Measurements from ENCODE around the gene PCSK9.

- no peak for TF ChIP-seq CTCF (IDR thresholded peaks at IDR 0.05)
- TF ChIP-seq EP300 (IDR thresholded peaks at IDR 0.05), result no peak
- TF ChIP-seq POLR2A (IDR thresholded peaks at IDR 0.05), result no peak
Measured at GRCh38 chr1:55055084-55055882, 15.9 kb downstream of the PCSK9 start.
